Measurements from ENCODE around the gene COX17.

The COX17 gene

DNA sequence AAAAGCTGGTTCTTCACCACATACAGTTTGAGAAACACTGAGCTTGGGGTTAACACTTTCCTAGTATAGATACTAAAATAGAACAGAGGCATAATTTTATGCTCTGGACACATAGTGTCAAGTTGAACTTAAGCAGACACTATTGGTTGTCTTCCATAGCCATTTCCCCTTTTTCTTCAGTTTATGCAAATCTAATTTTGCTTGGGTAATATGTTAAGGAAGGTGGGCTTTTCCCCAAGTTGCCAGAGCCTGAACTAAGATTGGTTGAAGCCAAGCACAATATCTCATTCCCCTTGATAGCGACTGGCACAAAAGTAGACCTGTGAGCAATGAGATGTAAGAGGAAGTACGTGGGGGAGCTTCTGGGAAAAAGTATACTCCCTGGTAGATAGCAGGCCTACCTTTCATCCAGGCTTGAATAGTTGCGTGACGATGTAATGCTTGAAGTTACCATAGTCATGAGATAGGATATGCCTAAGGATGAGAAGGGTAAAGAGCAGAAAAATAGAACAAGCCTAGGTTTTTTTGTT lies 12.3 kb downstream of the COX17 start:
- in situ Hi-C loops (cut with HindIII; ENCODE audit: low sequenced_read_pairs) = no loop called here
- no peak for DNase-seq (ENCODE audit: low read depth)

DNA sequence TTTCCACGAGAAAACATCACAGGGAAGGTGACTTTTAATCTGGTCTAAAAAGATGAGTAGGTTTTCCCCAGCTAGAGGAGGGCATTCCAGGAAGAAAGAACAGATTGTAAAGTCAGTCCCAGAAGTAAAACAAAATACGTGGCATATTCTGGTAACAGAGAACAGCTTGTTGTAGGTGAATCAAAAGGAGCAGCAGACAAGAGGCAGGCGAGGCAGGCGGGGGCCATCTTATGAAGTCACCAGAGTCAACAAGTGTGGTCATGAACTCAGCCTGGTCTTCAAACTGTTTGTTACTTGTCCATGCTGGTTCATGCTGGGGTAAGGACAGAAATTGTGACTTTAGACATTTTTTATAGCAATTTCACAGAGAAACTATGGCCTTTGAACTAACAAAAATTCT lies 12.8 kb downstream of the COX17 start:
- DNase-seq (ENCODE audit: low read depth) = no peak
- TF ChIP-seq, protein P1, sequence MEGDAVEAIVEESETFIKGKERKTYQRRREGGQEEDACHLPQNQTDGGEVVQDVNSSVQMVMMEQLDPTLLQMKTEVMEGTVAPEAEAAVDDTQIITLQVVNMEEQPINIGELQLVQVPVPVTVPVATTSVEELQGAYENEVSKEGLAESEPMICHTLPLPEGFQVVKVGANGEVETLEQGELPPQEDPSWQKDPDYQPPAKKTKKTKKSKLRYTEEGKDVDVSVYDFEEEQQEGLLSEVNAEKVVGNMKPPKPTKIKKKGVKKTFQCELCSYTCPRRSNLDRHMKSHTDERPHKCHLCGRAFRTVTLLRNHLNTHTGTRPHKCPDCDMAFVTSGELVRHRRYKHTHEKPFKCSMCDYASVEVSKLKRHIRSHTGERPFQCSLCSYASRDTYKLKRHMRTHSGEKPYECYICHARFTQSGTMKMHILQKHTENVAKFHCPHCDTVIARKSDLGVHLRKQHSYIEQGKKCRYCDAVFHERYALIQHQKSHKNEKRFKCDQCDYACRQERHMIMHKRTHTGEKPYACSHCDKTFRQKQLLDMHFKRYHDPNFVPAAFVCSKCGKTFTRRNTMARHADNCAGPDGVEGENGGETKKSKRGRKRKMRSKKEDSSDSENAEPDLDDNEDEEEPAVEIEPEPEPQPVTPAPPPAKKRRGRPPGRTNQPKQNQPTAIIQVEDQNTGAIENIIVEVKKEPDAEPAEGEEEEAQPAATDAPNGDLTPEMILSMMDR (IDR thresholded peaks at IDR 0.05; ENCODE audit: low read depth, low read length, missing control alignments) = no peak
- in situ Hi-C loops (cut with HindIII; ENCODE audit: low sequenced_read_pairs) = no loop called here
- H3K4me3 ChIP-seq (ENCODE audit: low read depth, low read length) = no peak overlapping the region

More for the DNA sequence above, 12.3 kb downstream of the COX17 start:
- TF ChIP-seq, protein P1 (IDR thresholded peaks at IDR 0.05; ENCODE audit: low read depth, low read length, missing control alignments) = no peak
- H3K4me3 ChIP-seq (ENCODE audit: low read depth, low read length) = no peak overlapping the region

DNA sequence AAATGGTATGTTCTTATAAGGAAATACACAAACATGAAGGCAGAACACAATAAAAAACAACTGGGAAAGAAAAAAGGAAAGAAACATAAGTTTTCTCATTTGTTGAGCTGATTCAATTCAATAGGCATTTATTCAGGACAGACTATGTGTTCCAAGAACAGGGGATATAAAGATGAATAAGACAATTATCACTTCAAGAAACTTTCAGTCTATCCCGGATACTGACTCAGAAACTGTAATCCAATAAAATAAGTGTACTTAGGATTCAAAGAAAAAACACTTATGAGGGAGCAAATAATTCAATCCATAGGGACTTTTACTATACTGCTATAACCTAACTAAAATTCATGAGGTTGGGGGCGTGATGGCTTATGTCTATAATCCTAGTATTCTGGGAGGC lies 13.3 kb downstream of the COX17 start:
- H3K4me3 ChIP-seq (ENCODE audit: low read depth, low read length) = no peak overlapping the region
- DNase-seq (ENCODE audit: low read depth) = no peak
- TF ChIP-seq, protein P1 (IDR thresholded peaks at IDR 0.05; ENCODE audit: low read depth, low read length, missing control alignments) = no peak
- in situ Hi-C loops (cut with HindIII; ENCODE audit: low sequenced_read_pairs) = no loop called here

DNA sequence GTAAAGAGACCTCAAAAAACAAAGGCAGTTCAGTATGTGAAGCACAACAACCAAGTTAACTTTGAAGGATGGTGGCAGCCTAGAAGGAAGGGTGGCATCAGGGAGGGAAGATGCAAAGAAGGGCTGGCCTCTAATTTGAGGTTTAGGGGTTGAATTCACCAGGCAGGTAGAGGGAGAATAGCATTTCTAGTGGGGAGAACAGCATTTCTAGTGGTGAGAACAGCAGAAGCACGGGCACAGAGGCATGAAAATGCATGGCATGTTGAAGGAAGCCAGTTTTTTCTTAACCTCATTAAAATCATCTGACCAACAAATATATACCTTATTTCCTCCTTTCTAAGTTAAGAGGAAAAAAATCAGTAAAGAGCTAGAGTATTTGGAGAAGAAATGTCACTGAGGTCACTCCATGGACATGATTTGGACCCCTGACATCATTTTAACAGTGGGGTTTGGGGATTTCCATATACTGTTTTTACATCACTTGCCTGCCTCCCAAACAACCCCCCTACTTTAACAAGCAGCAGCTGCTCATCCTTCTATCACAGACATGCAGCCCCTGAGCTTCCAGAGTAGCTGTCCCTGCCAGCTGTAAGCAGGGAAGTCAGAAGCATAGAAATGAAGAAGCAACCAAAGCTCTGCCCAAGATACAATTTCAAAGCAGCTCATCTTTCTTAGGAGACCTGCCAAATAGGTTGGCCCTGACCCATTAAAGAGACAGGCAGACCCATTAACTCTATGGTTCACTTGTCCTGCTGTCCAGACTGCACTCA lies 14.4 kb downstream of the COX17 start:
- no peak for DNase-seq (ENCODE audit: low read depth)
- in situ Hi-C loops (cut with HindIII; ENCODE audit: low sequenced_read_pairs) = no loop called here
- TF ChIP-seq, protein P1 (IDR thresholded peaks at IDR 0.05; ENCODE audit: low read depth, low read length, missing control alignments) = no peak
- no peak overlapping the region for H3K4me3 ChIP-seq (ENCODE audit: low read depth, low read length)

DNA sequence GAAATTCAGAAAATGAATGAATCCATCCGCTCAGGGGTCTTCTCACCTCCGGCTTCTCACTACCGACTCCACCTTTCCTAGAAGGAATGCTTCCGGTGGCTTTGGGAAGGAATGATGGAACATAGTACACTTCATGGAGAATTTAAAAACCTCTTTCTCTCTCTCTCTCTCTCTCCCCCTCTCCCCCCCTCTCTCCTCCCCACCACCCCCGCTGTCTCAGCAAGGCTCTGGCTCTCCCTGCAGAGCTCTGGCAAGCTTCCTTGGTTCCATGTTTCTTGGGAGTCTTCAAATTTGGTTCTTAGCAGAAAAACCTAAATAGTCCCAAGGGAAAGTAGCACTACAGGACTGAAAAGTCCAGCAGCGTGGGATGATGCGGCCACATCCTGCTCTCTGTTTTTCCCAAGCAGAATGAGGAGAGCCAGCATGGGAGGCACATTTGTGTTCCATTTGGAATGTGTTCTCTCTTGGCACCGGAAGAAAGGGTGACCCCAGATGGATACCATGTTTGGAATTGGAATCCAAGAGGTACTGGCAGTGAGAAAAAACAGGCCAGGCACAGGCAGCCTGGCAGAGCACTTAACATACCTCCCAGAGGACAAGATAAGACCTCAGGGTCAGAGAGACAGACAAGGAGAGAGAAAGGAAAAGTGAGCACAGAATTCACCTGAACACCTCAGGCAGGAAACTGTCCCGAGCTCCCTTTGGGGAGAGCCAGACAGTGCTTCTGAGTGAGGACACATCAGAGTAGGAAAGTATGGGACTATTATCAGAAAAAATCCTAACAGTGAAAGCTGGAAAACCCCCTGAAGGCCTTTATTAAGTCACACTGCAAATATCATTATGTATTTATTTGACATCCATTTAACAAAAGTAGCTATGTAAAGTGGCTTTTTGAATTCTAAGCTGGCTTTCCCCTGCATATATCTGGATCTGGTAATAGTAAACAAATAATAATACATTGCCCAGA lies 16.4 kb downstream of the COX17 start, which contains the start of gene POPDC2:
Gene POPDC2 (minus strand): TSS at position 116 of the 967 bp plus-strand sequence. CDS start 166 bp downstream, outside the sequence.
- in situ Hi-C loops (cut with HindIII; ENCODE audit: low sequenced_read_pairs) = no loop called here
- TF ChIP-seq, protein P1 (IDR thresholded peaks at IDR 0.05; ENCODE audit: low read depth, low read length, missing control alignments) = no peak
- H3K4me3 ChIP-seq (ENCODE audit: low read depth, low read length) = no peak within 1 kb of the TSS
- no peak for DNase-seq (ENCODE audit: low read depth)

DNA sequence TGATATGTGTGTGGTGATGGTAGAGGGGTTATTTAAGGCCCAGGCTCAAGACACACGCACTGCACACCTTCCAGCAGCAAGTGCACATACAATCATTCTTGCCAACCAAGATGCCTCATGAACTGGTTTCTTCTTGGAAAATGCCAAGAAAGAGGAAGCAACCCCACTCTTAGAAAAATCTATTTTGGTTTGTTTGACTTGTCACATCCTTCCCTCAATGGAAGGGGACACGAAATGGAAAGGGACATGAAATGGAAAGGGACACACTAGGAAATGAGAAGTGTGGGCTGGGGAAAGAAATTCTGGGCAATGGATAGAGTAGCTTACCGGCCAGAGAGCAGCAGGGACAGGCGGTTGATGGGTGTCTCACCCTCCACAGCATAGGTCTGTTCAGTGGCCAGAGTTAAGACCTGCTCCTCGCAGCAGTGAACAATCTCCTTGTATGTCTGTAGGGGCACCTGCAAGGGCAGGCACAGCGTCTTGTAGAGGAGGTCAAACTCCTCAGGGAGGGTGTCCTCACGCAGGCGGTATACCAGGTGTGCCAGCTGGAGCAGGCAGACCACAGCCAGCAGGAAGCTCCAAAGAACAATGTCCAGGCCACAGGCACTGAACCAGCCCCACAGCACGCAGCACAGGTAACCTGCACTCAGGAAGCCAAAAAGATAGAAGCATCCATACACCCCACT lies 17.5 kb downstream of the COX17 start:
- DNase-seq (ENCODE audit: low read depth) = no peak
- no peak overlapping the region for H3K4me3 ChIP-seq (ENCODE audit: low read depth, low read length)
- in situ Hi-C loops (cut with HindIII; ENCODE audit: low sequenced_read_pairs) = no loop called here
- TF ChIP-seq, protein P1 (IDR thresholded peaks at IDR 0.05; ENCODE audit: low read depth, low read length, missing control alignments) = no peak
